Heart left ventricle (tissue), 16 donors: ENCODE results near the gene TCF20. TPM values are rescaled to one million over a fixed set of nuclear protein-coding genes. Genes with fewer than 3 reads are reported as not detected.

Experiments used
- ATAC-seq, 4 donors: fragments of 200-7000 bp; cut with Tn5 transposase; one replicate each; pipeline ENCODE4 v1.9.1; 2020 to 2022; ENCODE audit warnings: moderate library complexity in 4 of 4, mild to moderate bottlenecking in 3 of 4, moderate number of reproducible peaks in 1 of 4
- DNase-seq, 5 donors: peaks; one replicate each; pipeline ENCODE4 v3.0.0-alpha.2; 2020
- H3K27ac ChIP-seq, 12 donors: fragments of 200-600 bp; sonication (generic) in 4 of 12; one replicate each; pipeline versions ENCODE4 v1.5.0 to v1.8.0; 2016 to 2022; ENCODE audit warnings: mild to moderate bottlenecking in 2 of 12
- H3K27me3 ChIP-seq, 9 donors: fragments of 200-600 bp; sonication (generic) in 2 of 9; one replicate each; pipeline versions ENCODE4 v1.5.1 to v1.8.0; 2016 to 2022; ENCODE audit warnings: mild to moderate bottlenecking in 3 of 9
- H3K36me3 ChIP-seq, 9 donors: fragments of 200-600 bp; sonication (generic) in 2 of 9; one replicate each; pipeline versions ENCODE4 v1.5.0 to v1.8.0; 2018 to 2022; ENCODE audit warnings: mild to moderate bottlenecking in 2 of 9
- H3K4me1 ChIP-seq, 12 donors: fragments of 200-600 bp; sonication (generic) in 4 of 12; one replicate each; pipeline versions ENCODE4 v1.5.0 to v1.8.0; 2016 to 2022; ENCODE audit warnings: mild to moderate bottlenecking in 3 of 12
- H3K4me3 ChIP-seq, 12 donors: fragments of 200-600 bp; sonication (generic) in 4 of 12; one replicate each; pipeline versions ENCODE4 v1.5.0 to v1.8.0; 2017 to 2022; ENCODE audit warnings: mild to moderate bottlenecking in 9 of 12, moderate library complexity in 4 of 12
- H3K9me3 ChIP-seq, 12 donors: fragments of 200-600 bp; sonication (generic) in 4 of 12; one replicate each; pipeline versions ENCODE4 v1.5.0 to v1.8.0; 2016 to 2022; ENCODE audit warnings: mild to moderate bottlenecking in 1 of 12
- POLR2A ChIP-seq, 2 donors: fragments of 450-650 bp; IDR thresholded peaks; one replicate each; pipeline ENCODE4 v1.6.1; 2017; ENCODE audit warnings: antibody characterized with exemption in 2 of 2, mild to moderate bottlenecking in 2 of 2, moderate library complexity in 2 of 2
- WGBS, 4 donors: extraction: QIAGEN DNeasy Blood & Tissue Kit in 2 of 4; methylation state at CpG; one replicate each; pipeline versions ENCODE4 v1.1.5 to v1.1.7; 2013 to 2018; 5-methylcytosine and 5-hydroxymethylcytosine counted together
- intact Hi-C, 10 donors: fragments of 100-400 bp; cut with DNase I; formaldehyde crosslinking; loops; one replicate each; pipeline versions ENCODE4 v1.11.1 to v1.14.2; 2022
- polyA plus RNA-seq, 2 donors: library from polyadenylated mRNA; stranded (reverse); fragments of 200-250 nt; gene quantifications; one replicate each; pipeline ENCODE4 v1.2.3, GENCODE V29; 2013
- total RNA-seq, 9 donors: library from RNA; depleted of rRNA in 2 of 9; stranded (reverse); fragments of >200 nt in 2 of 9; fragmentation: NEBNext Ultra II Directional in 3 of 9; extraction: Animal tissue kit (Norgen Biotek cat#: 25700) in 3 of 9; gene quantifications; one replicate each; pipeline versions ENCODE4 v1.1.0 to v1.2.4, GENCODE V29; 2016 to 2023
- TF ChIP-seq, protein P1 (sequence below), 12 donors: fragments of 200-600 bp; sonication (generic) in 4 of 12; IDR thresholded peaks; one replicate each; pipeline versions ENCODE4 v1.5.0 to v1.8.0; 2018 to 2022; ENCODE audit warnings: antibody characterized with exemption in 12 of 12, mild to moderate bottlenecking in 5 of 12
- donor health status: ischemic (EF 13 %, LVEDD 7.1; RV severe dilation, severe dysfunction).
- donor health status: healthy with polysubstance abuse.
- donor health status: DM: no; HTN: yes; CAD: no.
- donor health status: DM: no; HTN: no; CAD: no.
- donor health status: ischemic (EF 25% LVEDD 6.9; RV normal size, moderate dysfunction).
- donor health status: ischemic (EF 25% LVEDD 5.7; RV mildly dilated, moderate dysfunction).
- donor health status: healthy.
- donor health status: DM: yes; HTN: yes; CAD: no.
- donor health status: ischemic (EF 35%, LVEDD 5.7; RV mildly dilated, moderate dysfunction).
- donor health status: nonischemic (EF 11% LVEDD 7.7; RV severe dilation, severe dysfunction).
- donor health status: DM: yes; HTN: yes; CAD: no.
- donor health status: PGD.
- donor health status: ischemic (EF 29% LVEDD 5.4; RV normal size, mild dysfunction).
- donor health status: nonischemic (EF 23%, LVEDD 6.1; RV moderate dilation, normal function).

Gene TCF20
- total and polyA plus RNA-seq, 11 donors: 5.2 to 25.7 (median 15.7) TPM

DNA sequence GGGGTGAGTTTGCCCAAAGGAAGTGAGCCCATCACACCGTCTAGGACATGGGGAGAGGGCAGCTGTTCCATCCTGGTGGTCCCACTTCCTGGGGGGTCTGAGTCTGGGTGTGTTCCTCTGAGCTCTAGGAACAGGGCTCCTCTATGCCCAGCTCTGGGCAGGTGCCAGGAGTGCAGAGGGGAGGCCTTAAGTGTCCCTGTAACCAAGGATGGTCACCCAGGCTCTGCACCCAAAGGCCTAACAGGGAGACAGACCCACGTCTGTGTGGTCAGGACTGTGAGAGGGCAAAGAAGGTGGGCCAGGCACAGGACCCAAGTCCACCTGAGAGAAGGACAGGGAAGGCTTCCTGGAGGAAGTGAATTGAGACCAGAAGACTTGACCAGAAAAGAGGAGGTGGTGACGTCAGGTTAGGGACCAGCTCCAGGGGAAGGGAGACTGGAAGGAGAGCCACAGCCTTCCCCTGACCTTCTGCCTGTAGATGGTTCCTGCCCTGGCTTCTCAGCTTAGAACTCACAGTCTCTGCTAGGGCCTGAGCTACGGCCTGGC lies 11.3 kb upstream of the TCF20 start:
- Histone ChIP-seq H3K4me1 (peaks cover 0 to 15% (median 7%) of the 10 kb centered on the region in 12 donors), H3K4me3 (no peak overlapping the region), H3K36me3 (no peaks in the 10 kb centered on the region), H3K9me3 (no peaks in the 10 kb centered on the region), H3K27me3 (peaks cover 0 to 52% (median 23%) of the 10 kb centered on the region in 9 donors), H3K27ac (no peak overlapping the region)
- ATAC-seq (no peak), DNase-seq (peak in 1 of 5 donors; percentile 5)
- 82 to 87% (median 85%) methylated on average over 4 of the region's 4 CpGs for WGBS, 4 donors
- TF ChIP-seq, protein P1, sequence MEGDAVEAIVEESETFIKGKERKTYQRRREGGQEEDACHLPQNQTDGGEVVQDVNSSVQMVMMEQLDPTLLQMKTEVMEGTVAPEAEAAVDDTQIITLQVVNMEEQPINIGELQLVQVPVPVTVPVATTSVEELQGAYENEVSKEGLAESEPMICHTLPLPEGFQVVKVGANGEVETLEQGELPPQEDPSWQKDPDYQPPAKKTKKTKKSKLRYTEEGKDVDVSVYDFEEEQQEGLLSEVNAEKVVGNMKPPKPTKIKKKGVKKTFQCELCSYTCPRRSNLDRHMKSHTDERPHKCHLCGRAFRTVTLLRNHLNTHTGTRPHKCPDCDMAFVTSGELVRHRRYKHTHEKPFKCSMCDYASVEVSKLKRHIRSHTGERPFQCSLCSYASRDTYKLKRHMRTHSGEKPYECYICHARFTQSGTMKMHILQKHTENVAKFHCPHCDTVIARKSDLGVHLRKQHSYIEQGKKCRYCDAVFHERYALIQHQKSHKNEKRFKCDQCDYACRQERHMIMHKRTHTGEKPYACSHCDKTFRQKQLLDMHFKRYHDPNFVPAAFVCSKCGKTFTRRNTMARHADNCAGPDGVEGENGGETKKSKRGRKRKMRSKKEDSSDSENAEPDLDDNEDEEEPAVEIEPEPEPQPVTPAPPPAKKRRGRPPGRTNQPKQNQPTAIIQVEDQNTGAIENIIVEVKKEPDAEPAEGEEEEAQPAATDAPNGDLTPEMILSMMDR (IDR thresholded peaks at IDR 0.05): no peak
- TF ChIP-seq POLR2A (IDR thresholded peaks at IDR 0.05): no peak
- intact Hi-C loops: loop anchor here in 1 of 10 donors (5.0 kb wide), 1 partner anchor 156 kb away; no protein-coding TSS in a partner anchor

DNA sequence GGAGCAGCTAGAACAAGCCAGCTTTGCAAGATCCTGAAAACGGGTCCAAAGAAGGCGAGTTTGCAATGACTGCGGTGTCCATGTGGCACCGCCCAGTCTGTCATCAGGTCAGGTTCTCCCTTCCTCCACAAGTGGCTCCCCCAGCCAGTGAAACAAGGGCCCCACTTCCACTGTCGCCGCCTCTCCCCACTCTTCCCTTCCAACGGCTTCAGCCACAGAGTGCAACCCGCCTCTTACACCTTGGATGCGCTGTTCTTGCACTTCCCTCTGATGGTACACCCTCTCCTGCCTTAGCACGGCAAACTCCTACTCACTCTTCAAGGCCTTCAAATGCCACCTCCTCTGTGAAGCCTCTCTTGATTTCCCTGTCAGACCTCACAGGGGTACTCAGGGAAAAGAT lies 10.8 kb upstream of the TCF20 start:
- ATAC-seq (no peak), DNase-seq (peak in 1 of 5 donors; percentile 6)
- intact Hi-C loops: loop anchor here in 1 of 10 donors (5.0 kb wide), 1 partner anchor 156 kb away; no protein-coding TSS in a partner anchor
- peaks cover 0 to 47% (median 23%) of the 10 kb centered on the region in 9 donors for H3K27me3 ChIP-seq
- H3K36me3 ChIP-seq: no peaks in the 10 kb centered on the region
- TF ChIP-seq, protein P1 (IDR thresholded peaks at IDR 0.05): no peak
- TF ChIP-seq POLR2A (IDR thresholded peaks at IDR 0.05): no peak
- H3K27ac ChIP-seq: no peak overlapping the region
- no peaks in the 10 kb centered on the region for H3K9me3 ChIP-seq
- H3K4me3 ChIP-seq: no peak overlapping the region
- peaks cover 0 to 15% (median 7%) of the 10 kb centered on the region in 12 donors for H3K4me1 ChIP-seq
- 88 to 92% (median 90%) methylated on average over 10 of the region's 10 CpGs for WGBS, 4 donors

DNA sequence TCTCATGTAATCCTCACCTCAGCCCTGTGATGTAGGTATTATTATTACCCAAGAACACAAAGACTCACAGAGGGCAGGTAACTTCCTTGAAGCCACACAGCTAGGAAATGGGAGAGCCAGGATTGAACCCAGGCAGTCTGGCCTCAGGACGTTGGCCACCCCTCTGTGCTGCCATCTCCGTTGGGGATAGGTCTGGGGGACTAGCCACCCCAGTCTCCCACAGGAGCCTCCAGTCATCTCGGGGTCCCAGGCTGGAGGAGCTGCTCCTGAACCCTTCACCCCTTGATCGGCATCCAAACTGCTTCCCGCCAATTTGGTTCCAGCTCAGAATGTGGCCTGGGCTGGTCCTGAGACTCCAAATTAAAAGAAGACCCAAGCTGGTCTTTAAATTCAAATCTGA lies 10.4 kb upstream of the TCF20 start:
- TF ChIP-seq, protein P1 (IDR thresholded peaks at IDR 0.05): no peak
- no peak for TF ChIP-seq POLR2A (IDR thresholded peaks at IDR 0.05)
- peaks cover 0 to 15% (median 7%) of the 10 kb centered on the region in 12 donors for H3K4me1 ChIP-seq
- no peaks in the 10 kb centered on the region for H3K36me3 ChIP-seq
- intact Hi-C loops: loop anchor here in 1 of 10 donors (5.0 kb wide), 1 partner anchor 156 kb away; no protein-coding TSS in a partner anchor
- H3K4me3 ChIP-seq: no peak overlapping the region
- H3K27ac ChIP-seq: no peak overlapping the region
- WGBS, 4 donors: 80 to 88% (median 84%) methylated on average over 3 to 5 of the region's 5 CpGs
- DNase-seq (peak in 1 of 5 donors; percentile 10), ATAC-seq (no peak)
- H3K27me3 ChIP-seq: peaks cover 0 to 45% (median 23%) of the 10 kb centered on the region in 9 donors
- no peaks in the 10 kb centered on the region for H3K9me3 ChIP-seq

DNA sequence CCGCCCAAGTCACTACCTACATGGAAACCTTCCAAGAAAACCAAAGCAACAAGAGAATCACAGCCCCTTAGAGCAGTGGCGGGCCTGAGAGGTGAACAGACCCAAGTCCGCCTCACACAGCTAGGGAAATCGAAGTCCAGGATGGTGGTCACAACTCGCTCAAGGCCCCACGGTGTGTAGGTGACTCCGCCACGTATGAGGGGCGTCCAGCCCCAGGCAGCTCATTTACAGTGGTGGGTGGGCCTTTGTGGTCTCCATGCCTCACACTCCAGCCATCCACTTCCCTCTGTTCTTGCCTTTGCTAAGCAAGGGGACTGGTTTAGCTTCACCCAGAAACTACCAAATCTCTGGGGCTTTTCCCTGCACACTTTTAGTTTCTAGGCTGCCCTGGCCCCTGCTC lies 9.7 kb upstream of the TCF20 start:
- ATAC-seq: no peak
- WGBS, 4 donors: 85 to 92% (median 87%) methylated on average over 9 of the region's 9 CpGs
- Histone ChIP-seq H3K36me3 (no peaks in the 10 kb centered on the region), H3K27me3 (peaks cover 0 to 43% (median 22%) of the 10 kb centered on the region in 9 donors), H3K9me3 (no peaks in the 10 kb centered on the region), H3K4me3 (no peak overlapping the region), H3K4me1 (peaks cover 0 to 15% (median 5%) of the 10 kb centered on the region in 12 donors), H3K27ac (no peak overlapping the region)
- no peak for DNase-seq
- intact Hi-C loops: loop anchor here in 1 of 10 donors (5.0 kb wide), 1 partner anchor 157 kb away; no protein-coding TSS in a partner anchor
- TF ChIP-seq, protein P1 (IDR thresholded peaks at IDR 0.05): no peak
- TF ChIP-seq POLR2A (IDR thresholded peaks at IDR 0.05): no peak
